Right lobe of liver (tissue), 6 donors: ENCODE results near the gene RDX. TPM values are rescaled to one million over a fixed set of nuclear protein-coding genes. Genes with fewer than 3 reads are reported as not detected.
A peak's percentile ranks its signal among the peaks of the same experiment; 100 is the strongest.

Experiments
- ATAC-seq, 4 donors: fragments of 200-7000 bp; cut with Tn5 transposase; one replicate each; pipeline ENCODE4 v1.9.1; 2020; ENCODE audit warnings: mild to moderate bottlenecking in 4 of 4, moderate library complexity in 4 of 4
- DNase-seq, 3 donors: peaks; one replicate each; pipeline ENCODE4 v3.0.0-alpha.2; 2020
- H3K27ac ChIP-seq, 3 donors: fragments of 200-600 bp; one replicate each; pipeline ENCODE4 v1.8.0; 2022
- H3K27me3 ChIP-seq, 2 donors: fragments of 200-600 bp; one replicate each; pipeline ENCODE4 v1.8.0; 2022
- H3K36me3 ChIP-seq, 4 donors: fragments of 200-600 bp; sonication (generic) in 1 of 4; one replicate each; pipeline versions ENCODE4 v1.5.1 to v1.8.0; 2017 to 2022; ENCODE audit warnings: control low read depth in 1 of 4
- H3K4me1 ChIP-seq, 4 donors: fragments of 200-600 bp; sonication (generic) in 1 of 4; one replicate each; pipeline versions ENCODE4 v1.5.1 to v1.8.0; 2017 to 2022; ENCODE audit warnings: control low read depth in 1 of 4
- H3K4me3 ChIP-seq, 3 donors: fragments of 200-600 bp; one replicate each; pipeline ENCODE4 v1.8.0; 2022
- H3K9me3 ChIP-seq, 4 donors: fragments of 200-600 bp; sonication (generic) in 1 of 4; one replicate each; pipeline versions ENCODE4 v1.5.1 to v1.8.0; 2017 to 2022; ENCODE audit warnings: control low read depth in 1 of 4
- CTCF ChIP-seq, 4 donors: fragments of 200-600 bp in 3 of 4; fragments of 450-650 bp in 1 of 4; IDR thresholded peaks; one replicate each; pipeline versions ENCODE4 v1.5.1 to v1.8.0; 2016 to 2022; ENCODE audit warnings: antibody characterized with exemption in 4 of 4, mild to moderate bottlenecking in 2 of 4
- POLR2A ChIP-seq: fragments of 450-650 bp; IDR thresholded peaks from one replicate; pipeline ENCODE4 v1.6.1; 2017; ENCODE audit warnings: antibody characterized with exemption, mild to moderate bottlenecking
- WGBS: methylation state at CpG from one replicate; pipeline ENCODE4 v1.1.6; 2018; ENCODE audit warnings: low coverage, low lambda C conversion rate; ENCODE audit not compliant: insufficient coverage; ENCODE audit errors: missing lambda C conversion rate; 5-methylcytosine and 5-hydroxymethylcytosine counted together
- intact Hi-C, 2 donors: fragments of 100-400 bp; cut with DNase I; formaldehyde crosslinking; loops; one replicate each; pipeline versions ENCODE4 v1.11.2 to v1.14.1; 2022
- total RNA-seq, 6 experiments: library from RNA; depleted of rRNA in 2 of 6; stranded (reverse); fragments of >200 nt in 2 of 6; fragmentation: NEBNext Ultra II Directional in 3 of 6; extraction: Animal tissue kit (Norgen Biotek cat#: 25700) in 3 of 6; gene quantifications; one replicate each; pipeline versions ENCODE4 v1.1.0 to v1.2.4, GENCODE V29; 2016 to 2023
- donor health status: DM: no; HTN: yes; CAD: no.
- donor health status: DM: no; HTN: no; CAD: no.
- donor health status: DM: no; HTN: no; CAD: no.
- donor health status: DM: no; HTN: yes; CAD: no.
- donor health status: DM: no; HTN: yes; CAD: no.

Gene RDX
- total RNA-seq, 6 experiments from 2014 or later: 47.1 to 87.8 (median 81.8) TPM

- 44% methylated on average over 3 of the region's 3 CpGs for WGBS
- intact Hi-C loops: loop anchor here in 1 of 2 donors (10.0 kb wide), 1 partner anchor 57 kb away; no protein-coding TSS in a partner anchor
- H3K4me3 ChIP-seq: no peak overlapping the region
- TF ChIP-seq CTCF (IDR thresholded peaks at IDR 0.05) (no peak), POLR2A (no peak)
- H3K9me3 ChIP-seq: no peaks in the 10 kb centered on the region
- H3K4me1 ChIP-seq: peaks cover 0 to 46% (median 10%) of the 10 kb centered on the region in 4 donors
- no peaks in the 10 kb centered on the region for H3K36me3 ChIP-seq
- no peaks in the 10 kb centered on the region for H3K27me3 ChIP-seq
- no peak for DNase-seq
- ATAC-seq: peak in 2 of 4 donors; percentile 8 to 18
- H3K27ac ChIP-seq: peak overlapping the region in 2 of 3 donors; percentile 11 to 96
Measured at GRCh38 chr11:110297726-110298300, 1.4 kb upstream of the RDX start.

- Histone ChIP-seq H3K27me3 (no peaks in the 10 kb centered on the region), H3K9me3 (no peaks in the 10 kb centered on the region), H3K36me3 (no peaks in the 10 kb centered on the region), H3K27ac (peak overlapping the region; percentile 87 to 96 (median 95)), H3K4me1 (peaks cover 0 to 52% (median 10%) of the 10 kb centered on the region in 4 donors), H3K4me3 (peak overlapping the region; percentile 66 to 86 (median 80))
- 19% methylated on average over 10 of the region's 10 CpGs for WGBS
- TF ChIP-seq POLR2A: no peak
- TF ChIP-seq CTCF (IDR thresholded peaks at IDR 0.05): no peak
- peak in 2 of 4 donors; percentile 1 to 6 for ATAC-seq
- no peak for DNase-seq
- intact Hi-C loops: loop anchor here in 1 of 2 donors (10.0 kb wide), 1 partner anchor 58 kb away; no protein-coding TSS in a partner anchor
Measured at GRCh38 chr11:110297076-110297725, 787 bp upstream of the RDX start.

- DNase-seq: peak; percentile 66 to 75 (median 66)
- H3K9me3 ChIP-seq: no peaks in the 10 kb centered on the region
- H3K27me3 ChIP-seq: no peaks in the 10 kb centered on the region
- ATAC-seq: peak; percentile 53 to 68 (median 58)
- TF ChIP-seq POLR2A (no peak), CTCF (IDR thresholded peaks at IDR 0.05) (no peak)
- peak overlapping the region; percentile 87 to 96 (median 95) for H3K27ac ChIP-seq
- no peaks in the 10 kb centered on the region for H3K36me3 ChIP-seq
- intact Hi-C loops: loop anchor here in 1 of 2 donors (10.0 kb wide), 1 partner anchor 59 kb away; no protein-coding TSS in a partner anchor
- H3K4me3 ChIP-seq: peak overlapping the region; percentile 66 to 86 (median 80)
- peaks cover 0 to 55% (median 10%) of the 10 kb centered on the region in 4 donors for H3K4me1 ChIP-seq
- WGBS: 0% methylated on average over 2 of the region's 39 CpGs
Measured at GRCh38 chr11:110295531-110296225, 736 bp downstream of the RDX start.

GRCh38 chr11:110295086-110295485 lies 1.3 kb downstream of the RDX start:
- peak overlapping the region; percentile 9 to 96 (median 95) for H3K27ac ChIP-seq

More at GRCh38 chr11:110295086-110295485, 1.3 kb downstream of the RDX start:
- ATAC-seq (no peak), DNase-seq (no peak)
- H3K9me3 ChIP-seq: no peaks in the 10 kb centered on the region
- 0% methylated on average over 4 of the region's 4 CpGs for WGBS
- H3K27me3 ChIP-seq: no peaks in the 10 kb centered on the region
- H3K4me3 ChIP-seq: peak overlapping the region; percentile 66 to 86 (median 80)
- TF ChIP-seq POLR2A (no peak), CTCF (IDR thresholded peaks at IDR 0.05) (no peak)
- H3K36me3 ChIP-seq: no peaks in the 10 kb centered on the region
- intact Hi-C loops: loop anchor here in 1 of 2 donors (10.0 kb wide), 1 partner anchor 60 kb away; no protein-coding TSS in a partner anchor
- H3K4me1 ChIP-seq: peaks cover 0 to 55% (median 10%) of the 10 kb centered on the region in 4 donors
